Measurements from ENCODE around the gene PAN3. TPM values are rescaled to one million over a fixed set of nuclear protein-coding genes. Genes with fewer than 3 reads are reported as not detected.

Gene PAN3
- total and polyA plus RNA-seq, 2 experiments from 2014 or later: 16.7 to 17.3 TPM

DNA sequence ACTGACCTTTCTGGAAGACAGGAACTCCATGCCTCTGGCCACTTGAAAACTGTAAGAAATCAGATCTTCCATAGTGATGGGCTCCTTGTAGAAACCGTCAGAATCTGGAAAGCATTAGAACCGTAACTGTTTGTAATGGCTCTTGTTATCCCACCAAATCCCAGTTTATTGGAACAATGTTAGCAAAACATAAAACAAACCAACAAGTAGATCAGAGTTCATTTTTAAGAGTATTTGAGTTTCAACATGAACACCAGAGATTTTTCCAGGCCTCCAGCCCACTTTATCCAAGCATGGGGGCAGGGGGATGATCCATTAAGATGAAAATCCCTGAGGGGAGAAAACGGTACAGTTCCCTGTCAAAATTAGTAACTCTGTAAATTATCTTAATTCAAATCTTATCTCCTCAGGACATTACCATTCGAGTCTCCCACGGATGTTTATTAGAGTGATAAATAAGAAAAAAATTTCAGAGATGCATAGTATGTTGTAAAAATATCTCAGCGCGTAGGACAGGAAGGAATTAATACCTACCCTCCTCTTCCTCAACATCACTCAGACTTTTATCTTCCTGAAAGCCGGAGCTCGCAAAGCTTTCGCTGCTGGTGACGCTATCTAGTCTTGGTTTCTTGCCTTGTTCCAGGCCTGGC lies 184.0 kb downstream of the PAN3 start:
- H3K9me3 ChIP-seq (ENCODE audit: low read depth): no peaks in the 10 kb centered on the region
- peak overlapping the region; percentile 28 for H3K4me2 ChIP-seq (ENCODE audit: unreplicated experiment)

DNA sequence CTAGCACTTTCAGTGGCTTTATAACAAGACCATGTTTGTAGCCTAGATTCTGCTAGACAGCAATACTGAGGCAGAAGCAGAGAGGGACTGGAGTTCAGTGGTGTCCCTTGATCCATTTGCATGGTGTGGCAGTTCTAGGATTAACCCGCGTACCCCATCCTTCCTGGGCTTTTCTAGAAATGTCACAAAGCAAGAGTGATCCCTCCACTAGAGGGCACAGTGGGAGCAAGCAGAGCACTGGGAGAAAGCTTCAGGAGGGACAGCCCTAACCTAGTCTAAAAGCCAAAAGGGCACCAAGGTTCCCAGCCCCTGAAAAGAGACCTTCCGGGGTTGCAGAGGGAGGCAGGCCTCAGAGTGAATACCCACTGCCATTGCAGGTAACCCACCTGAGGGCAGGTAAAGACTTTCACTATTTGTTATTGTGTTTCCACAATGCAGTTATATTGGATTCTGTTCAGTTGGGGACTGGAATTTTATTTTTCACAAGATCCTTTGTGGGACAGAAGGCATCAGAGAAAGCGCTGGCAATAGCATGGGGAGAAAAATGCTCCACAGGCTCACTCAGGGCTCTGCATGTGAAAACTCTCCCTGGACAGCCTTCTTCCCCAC lies 185.9 kb downstream of the PAN3 start:
- Histone ChIP-seq H2AFZ (peak overlapping the region; percentile 52; the same call in 1 of the 2 replicates), H3K9ac (no peak overlapping the region), H3F3A (ENCODE audit: insufficient read depth) (peaks cover 17% of the 10 kb centered on the region), H3K27me3 (replicated peaks; ENCODE audit: insufficient read depth) (no peaks in the 10 kb centered on the region), H3K4me1 (ENCODE audit: insufficient read depth) (peaks cover 47% of the 10 kb centered on the region), H3K4me2 (ENCODE audit: unreplicated experiment) (peak overlapping the region; percentile 4), H3K9me2 (ENCODE audit: insufficient read depth) (no peaks in the 10 kb centered on the region), H4K20me1 (ENCODE audit: insufficient read depth) (no peaks in the 10 kb centered on the region), H3K36me3 (ENCODE audit: low read depth) (no peaks in the 10 kb centered on the region), H3K79me2 (ENCODE audit: insufficient read depth) (no peaks in the 10 kb centered on the region), H3K4me3 (no peak overlapping the region), H3K27ac (no peak overlapping the region), H3K9me3 (ENCODE audit: low read depth) (no peaks in the 10 kb centered on the region)
- in situ Hi-C loops (cut with MboI): loop anchor here (5.0 to 10.0 kb wide), 2 partner anchors 313 to 471 kb away; no protein-coding TSS in a partner anchor
- WGBS, 2 experiments (ENCODE audit: low coverage in 1 of 2, low lambda C conversion rate in 2 of 2, missing lambda C conversion rate in 2 of 2): 6% methylated on average over 4 of the region's 4 CpGs
- no peak for TF ChIP-seq EZH2 (IDR thresholded peaks at IDR 0.05; ENCODE audit: insufficient read depth, poor library complexity, severe bottlenecking)
- TF ChIP-seq EZH2phosphoT487 (IDR thresholded peaks at IDR 0.05; ENCODE audit: insufficient read depth, low read depth): no peak
- peak; percentile 83 for DNase-seq

More for the DNA sequence above, 184.0 kb downstream of the PAN3 start:
- peak overlapping the region; percentile 9; the same call in 1 of the 2 replicates for H2AFZ ChIP-seq
- no peak for TF ChIP-seq EZH2phosphoT487 (IDR thresholded peaks at IDR 0.05; ENCODE audit: insufficient read depth, low read depth)
- TF ChIP-seq EZH2 (IDR thresholded peaks at IDR 0.05; ENCODE audit: insufficient read depth, poor library complexity, severe bottlenecking): no peak
- in situ Hi-C loops (cut with MboI): loop anchor here (5.0 to 10.0 kb wide), 2 partner anchors 315 to 472 kb away; no protein-coding TSS in a partner anchor
- no peak overlapping the region for H3K9ac ChIP-seq
- WGBS, 2 experiments (ENCODE audit: low coverage in 1 of 2, low lambda C conversion rate in 2 of 2, missing lambda C conversion rate in 2 of 2): 58 to 61% methylated on average over 11 of the region's 11 CpGs
- H3K4me1 ChIP-seq (ENCODE audit: insufficient read depth): peaks cover 44% of the 10 kb centered on the region
- H3K79me2 ChIP-seq (ENCODE audit: insufficient read depth): no peaks in the 10 kb centered on the region
- H3K9me2 ChIP-seq (ENCODE audit: insufficient read depth): no peaks in the 10 kb centered on the region
- H3K27me3 ChIP-seq (replicated peaks; ENCODE audit: insufficient read depth): no peaks in the 10 kb centered on the region
- H3K4me3 ChIP-seq: no peak overlapping the region
- H3K36me3 ChIP-seq (ENCODE audit: low read depth): no peaks in the 10 kb centered on the region
- H3F3A ChIP-seq (ENCODE audit: insufficient read depth): peaks cover 6% of the 10 kb centered on the region; the same call in 1 of the 2 replicates
- H4K20me1 ChIP-seq (ENCODE audit: insufficient read depth): no peaks in the 10 kb centered on the region
- DNase-seq: peak; percentile 28
- H3K27ac ChIP-seq: no peak overlapping the region

DNA sequence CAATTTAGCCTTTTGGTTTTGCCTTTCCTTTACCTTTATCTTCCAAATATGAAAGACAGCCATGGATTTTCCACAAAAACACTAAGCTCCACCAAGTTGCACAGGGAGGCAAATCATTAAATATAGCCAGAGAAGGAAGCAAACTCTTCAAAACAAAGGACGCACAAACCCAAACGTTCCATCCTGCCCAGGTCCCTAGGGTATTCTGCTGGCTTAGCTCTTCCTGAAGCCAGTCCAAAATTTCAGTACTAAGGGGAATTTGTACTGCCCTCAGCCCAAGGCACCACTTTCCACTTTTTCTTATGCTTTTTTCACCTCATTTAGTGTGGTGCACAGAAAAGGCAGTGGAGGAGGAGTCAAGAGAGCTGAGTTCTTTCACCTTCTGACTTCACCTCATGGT lies 186.7 kb downstream of the PAN3 start:
- H3K27ac ChIP-seq: no peak overlapping the region
- H3K36me3 ChIP-seq (ENCODE audit: low read depth): no peaks in the 10 kb centered on the region
- peak; percentile 26 for DNase-seq
- no peaks in the 10 kb centered on the region for H3K27me3 ChIP-seq (replicated peaks; ENCODE audit: insufficient read depth)
- WGBS, 2 experiments (ENCODE audit: low coverage in 1 of 2, low lambda C conversion rate in 2 of 2, missing lambda C conversion rate in 2 of 2): 39 to 42% methylated on average over 2 of the region's 2 CpGs
- H4K20me1 ChIP-seq (ENCODE audit: insufficient read depth): no peaks in the 10 kb centered on the region
- no peak overlapping the region for H2AFZ ChIP-seq
- H3K9me3 ChIP-seq (ENCODE audit: low read depth): no peaks in the 10 kb centered on the region
- peaks cover 53% of the 10 kb centered on the region for H3K4me1 ChIP-seq (ENCODE audit: insufficient read depth)
- TF ChIP-seq EZH2 (IDR thresholded peaks at IDR 0.05; ENCODE audit: insufficient read depth, poor library complexity, severe bottlenecking) (no peak), EZH2phosphoT487 (IDR thresholded peaks at IDR 0.05; ENCODE audit: insufficient read depth, low read depth) (no peak)
- H3K9me2 ChIP-seq (ENCODE audit: insufficient read depth): no peaks in the 10 kb centered on the region
- H3F3A ChIP-seq (ENCODE audit: insufficient read depth): peaks cover 21% of the 10 kb centered on the region
- peak overlapping the region; percentile 4 for H3K4me2 ChIP-seq (ENCODE audit: unreplicated experiment)
- no peak overlapping the region for H3K9ac ChIP-seq
- H3K79me2 ChIP-seq (ENCODE audit: insufficient read depth): no peaks in the 10 kb centered on the region
- in situ Hi-C loops (cut with MboI): loop anchor here (10.0 kb wide), 1 partner anchor 470 kb away; no protein-coding TSS in a partner anchor
- no peak overlapping the region for H3K4me3 ChIP-seq

DNA sequence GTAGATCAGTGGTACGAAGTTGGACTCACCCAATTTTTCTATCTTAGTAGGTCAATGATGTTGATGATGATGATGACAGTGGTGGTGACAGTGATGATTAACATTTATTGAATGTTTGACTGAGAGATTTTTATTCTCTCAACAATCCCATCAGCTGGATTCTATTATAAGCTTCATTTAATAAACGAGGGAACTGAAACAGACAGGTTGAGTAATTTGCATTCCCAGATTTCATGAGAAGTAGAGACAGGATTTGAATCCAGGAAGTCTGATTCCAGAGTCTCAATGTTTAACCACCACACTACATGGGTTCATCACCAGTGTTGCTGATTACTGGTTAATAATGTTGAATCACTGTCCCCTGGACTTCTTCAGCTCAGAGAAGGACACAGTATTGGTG lies 187.7 kb downstream of the PAN3 start:
- Histone ChIP-seq H3F3A (ENCODE audit: insufficient read depth) (peaks cover 22% of the 10 kb centered on the region), H4K20me1 (ENCODE audit: insufficient read depth) (no peaks in the 10 kb centered on the region), H3K9me2 (ENCODE audit: insufficient read depth) (no peaks in the 10 kb centered on the region), H3K27me3 (replicated peaks; ENCODE audit: insufficient read depth) (no peaks in the 10 kb centered on the region), H3K4me1 (ENCODE audit: insufficient read depth) (peaks cover 55% of the 10 kb centered on the region), H3K9me3 (ENCODE audit: low read depth) (no peaks in the 10 kb centered on the region), H2AFZ (no peak overlapping the region), H3K4me3 (no peak overlapping the region), H3K36me3 (ENCODE audit: low read depth) (no peaks in the 10 kb centered on the region), H3K27ac (no peak overlapping the region), H3K9ac (no peak overlapping the region), H3K79me2 (ENCODE audit: insufficient read depth) (no peaks in the 10 kb centered on the region), H3K4me2 (ENCODE audit: unreplicated experiment) (no peak overlapping the region)
- in situ Hi-C loops (cut with MboI): loop anchor here (10.0 kb wide), 1 partner anchor 469 kb away; no protein-coding TSS in a partner anchor
- DNase-seq: peak; percentile 25
- TF ChIP-seq EZH2phosphoT487 (IDR thresholded peaks at IDR 0.05; ENCODE audit: insufficient read depth, low read depth) (no peak), EZH2 (IDR thresholded peaks at IDR 0.05; ENCODE audit: insufficient read depth, poor library complexity, severe bottlenecking) (no peak)
- 41 to 48% methylated on average over 2 of the region's 2 CpGs for WGBS, 2 experiments (ENCODE audit: low coverage in 1 of 2, low lambda C conversion rate in 2 of 2, missing lambda C conversion rate in 2 of 2)
